Measurements from ENCODE around the gene EBF4.
A peak's percentile ranks its signal among the peaks of the same experiment; 100 is the strongest.
"Not testable (repeated sequence)": the region's sequence is repeated elsewhere in the genome, so short reads cannot be mapped to it uniquely, and the experiment has no call there.

The EBF4 gene

GRCh38 chr20:2672446-2672845 lies 20.1 kb upstream of the EBF4 start:
- DNase-seq: no peak

GRCh38 chr20:2673453-2673852 lies 19.1 kb upstream of the EBF4 start:
- DNase-seq: no peak

- DNase-seq: no peak
These were observed 12.5 kb upstream of the EBF4 start for GRCh38 chr20:2680046-2680445.

- not testable (repeated sequence) for DNase-seq
These were observed 10.5 kb upstream of the EBF4 start for GRCh38 chr20:2682040-2682439.

GRCh38 chr20:2684817-2685216 lies 7.8 kb upstream of the EBF4 start:
- DNase-seq: not testable (repeated sequence)

- no peak for DNase-seq
These were observed 5.1 kb upstream of the EBF4 start for GRCh38 chr20:2687514-2687913.

- DNase-seq: no peak
These were observed 4.5 kb upstream of the EBF4 start for GRCh38 chr20:2688041-2688591.

GRCh38 chr20:2690213-2690612 lies 2.4 kb upstream of the EBF4 start:
- DNase-seq: no peak

- DNase-seq: no peak
These were observed 1.9 kb upstream of the EBF4 start for GRCh38 chr20:2690718-2691117.

GRCh38 chr20:2691127-2691526 lies 1.5 kb upstream of the EBF4 start:
- DNase-seq: no peak

GRCh38 chr20:2691663-2692035 lies 931 bp upstream of the EBF4 start:
- no peak for DNase-seq

- DNase-seq: no peak
These were observed 306 bp downstream of the EBF4 start for GRCh38 chr20:2692886-2693285.

- peak; percentile 12 for DNase-seq
These were observed 867 bp downstream of the EBF4 start for GRCh38 chr20:2693286-2694007.

GRCh38 chr20:2694008-2694471 lies 1.5 kb downstream of the EBF4 start:
- DNase-seq: peak; percentile 26

- DNase-seq: no peak
These were observed 1.9 kb downstream of the EBF4 start for GRCh38 chr20:2694519-2694918.

- no peak for DNase-seq
These were observed 2.8 kb downstream of the EBF4 start for GRCh38 chr20:2695206-2695983.

GRCh38 chr20:2695984-2696525 lies 3.5 kb downstream of the EBF4 start:
- not testable (repeated sequence) for DNase-seq

- no peak for DNase-seq
These were observed 4.1 kb downstream of the EBF4 start for GRCh38 chr20:2696646-2697045.

GRCh38 chr20:2697768-2698167 lies 5.2 kb downstream of the EBF4 start:
- DNase-seq: no peak

- no peak for DNase-seq
These were observed 5.7 kb downstream of the EBF4 start for GRCh38 chr20:2698186-2698817.

GRCh38 chr20:2698912-2699311 lies 6.3 kb downstream of the EBF4 start:
- DNase-seq: no peak

GRCh38 chr20:2699775-2700413 lies 7.3 kb downstream of the EBF4 start:
- no peak for DNase-seq

Data from NCI-H2227 treated with DMSO at 0.1 percent for 48 hours (cell line).